Right kidney (tissue), 9 donors: ENCODE measurements around the gene COL9A2.
"Not testable (repeated sequence)": the region's sequence is repeated elsewhere in the genome, so short reads cannot be mapped to it uniquely, and the experiment has no call there.

Experiments used
- DNase-seq: peaks from one replicate; pipeline ENCODE4 v3.0.0-alpha.2; 2016
- long read RNA-seq, 8 donors: transcript quantifications; one replicate each; lab custom pipeline, GENCODE V29; 2026

The COL9A2 gene
- long read RNA-seq, donor 1, partial matches to known transcripts: 0 of 3 reads
- long read RNA-seq, donor 1, other reads (novel, unspliced or antisense): 0 of 3 reads
- long read RNA-seq, donor 2, partial matches to known transcripts: 7 of 9 reads
- long read RNA-seq, donor 2, other reads (novel, unspliced or antisense): 0 of 9 reads
- long read RNA-seq, donor 3: 0 reads
- long read RNA-seq, donor 4, partial matches to known transcripts: 12 of 13 reads
- long read RNA-seq, donor 4, other reads (novel, unspliced or antisense): 0 of 13 reads
- long read RNA-seq, donor 5, partial matches to known transcripts: 0 of 1 reads
- long read RNA-seq, donor 5, other reads (novel, unspliced or antisense): 0 of 1 reads
- long read RNA-seq, donor 6, partial matches to known transcripts: 0 of 1 reads
- long read RNA-seq, donor 6, other reads (novel, unspliced or antisense): 0 of 1 reads
- long read RNA-seq, donor 7, partial matches to known transcripts: 0 of 2 reads
- long read RNA-seq, donor 7, other reads (novel, unspliced or antisense): 0 of 2 reads
- long read RNA-seq, donor 8, partial matches to known transcripts: 0 of 1 reads
- long read RNA-seq, donor 8, other reads (novel, unspliced or antisense): 0 of 1 reads

GRCh38 chr1:40316595-40317393 lies at the start of gene COL9A2:
TSS of gene COL9A2 (minus strand) at chr1:40317286. CDS start at chr1:40317197, 89 bp downstream.
- DNase-seq: peak; percentile 84

GRCh38 chr1:40363721-40364120 lies 46.6 kb upstream of the COL9A2 start:
- no peak for DNase-seq

- no peak for DNase-seq
Measured at GRCh38 chr1:40362699-40363098, 45.6 kb upstream of the COL9A2 start.

- no peak for DNase-seq
Measured at GRCh38 chr1:40362199-40362598, 45.1 kb upstream of the COL9A2 start.

- DNase-seq: no peak
Measured at GRCh38 chr1:40361637-40362036, 44.6 kb upstream of the COL9A2 start.

GRCh38 chr1:40361201-40361600 lies 44.1 kb upstream of the COL9A2 start:
- no peak for DNase-seq

- DNase-seq: no peak
Measured at GRCh38 chr1:40360631-40361030, 43.5 kb upstream of the COL9A2 start.

- DNase-seq: no peak
Measured at GRCh38 chr1:40357625-40358024, 40.5 kb upstream of the COL9A2 start.

- no peak for DNase-seq
Measured at GRCh38 chr1:40353082-40353481, 36.0 kb upstream of the COL9A2 start.

- DNase-seq: no peak
Measured at GRCh38 chr1:40352126-40352525, 35.0 kb upstream of the COL9A2 start.

- no peak for DNase-seq
Measured at GRCh38 chr1:40351124-40351523, 34.0 kb upstream of the COL9A2 start.

GRCh38 chr1:40350391-40350790 lies 33.3 kb upstream of the COL9A2 start:
- no peak for DNase-seq

GRCh38 chr1:40344597-40344996 lies 27.5 kb upstream of the COL9A2 start:
- DNase-seq: no peak

- DNase-seq: not testable (repeated sequence)
Measured at GRCh38 chr1:40342381-40342717, 25.3 kb upstream of the COL9A2 start.

- no peak for DNase-seq
Measured at GRCh38 chr1:40341491-40342380, 24.6 kb upstream of the COL9A2 start.

- DNase-seq: no peak
Measured at GRCh38 chr1:40339420-40340323, 22.6 kb upstream of the COL9A2 start.

- DNase-seq: peak; percentile 57
Measured at GRCh38 chr1:40338745-40339419, 21.8 kb upstream of the COL9A2 start.

- DNase-seq: no peak
Measured at GRCh38 chr1:40337443-40337842, 20.4 kb upstream of the COL9A2 start.

- no peak for DNase-seq
Measured at GRCh38 chr1:40332695-40333094, 15.6 kb upstream of the COL9A2 start.

GRCh38 chr1:40331403-40331802 lies 14.3 kb upstream of the COL9A2 start:
- not testable (repeated sequence) for DNase-seq
